ENCODE data around the gene PLD3.

DNA sequence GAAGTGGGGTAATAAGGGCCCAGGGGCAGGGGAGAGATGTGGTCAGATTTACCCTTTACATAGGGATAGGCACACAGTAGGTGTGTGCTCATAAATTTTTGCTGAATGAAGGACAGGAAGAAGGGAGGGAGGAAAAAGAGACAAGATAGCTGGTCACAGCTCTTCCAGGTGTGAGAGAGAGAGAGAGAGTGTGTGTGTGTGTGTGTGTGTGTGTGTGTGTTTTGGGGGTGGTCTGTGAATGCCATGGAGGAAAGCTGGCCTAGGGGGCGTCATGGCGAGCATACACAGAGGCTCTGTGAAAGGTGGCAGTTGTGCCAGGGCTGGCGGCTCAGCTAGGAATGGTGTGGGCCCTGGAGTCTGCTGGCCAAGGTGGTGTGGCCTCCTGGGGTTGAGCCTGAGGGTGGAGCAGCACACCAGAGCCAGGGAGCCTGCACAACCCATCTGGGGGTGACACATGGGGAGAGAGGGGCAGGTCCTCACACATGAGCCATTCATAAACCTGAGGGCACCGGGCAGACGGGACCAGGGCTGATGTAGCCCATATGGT, 70.6 kb downstream of the PLD3 start:
- TF ChIP-seq, protein P1, sequence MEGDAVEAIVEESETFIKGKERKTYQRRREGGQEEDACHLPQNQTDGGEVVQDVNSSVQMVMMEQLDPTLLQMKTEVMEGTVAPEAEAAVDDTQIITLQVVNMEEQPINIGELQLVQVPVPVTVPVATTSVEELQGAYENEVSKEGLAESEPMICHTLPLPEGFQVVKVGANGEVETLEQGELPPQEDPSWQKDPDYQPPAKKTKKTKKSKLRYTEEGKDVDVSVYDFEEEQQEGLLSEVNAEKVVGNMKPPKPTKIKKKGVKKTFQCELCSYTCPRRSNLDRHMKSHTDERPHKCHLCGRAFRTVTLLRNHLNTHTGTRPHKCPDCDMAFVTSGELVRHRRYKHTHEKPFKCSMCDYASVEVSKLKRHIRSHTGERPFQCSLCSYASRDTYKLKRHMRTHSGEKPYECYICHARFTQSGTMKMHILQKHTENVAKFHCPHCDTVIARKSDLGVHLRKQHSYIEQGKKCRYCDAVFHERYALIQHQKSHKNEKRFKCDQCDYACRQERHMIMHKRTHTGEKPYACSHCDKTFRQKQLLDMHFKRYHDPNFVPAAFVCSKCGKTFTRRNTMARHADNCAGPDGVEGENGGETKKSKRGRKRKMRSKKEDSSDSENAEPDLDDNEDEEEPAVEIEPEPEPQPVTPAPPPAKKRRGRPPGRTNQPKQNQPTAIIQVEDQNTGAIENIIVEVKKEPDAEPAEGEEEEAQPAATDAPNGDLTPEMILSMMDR (conservative IDR thresholded peaks at IDR 0.05; ENCODE audit: low read length) = 0 out of 2 replicates have a peak, but pooled peaks have one; percentile 19
- no peak for TF ChIP-seq EZH2phosphoT487 (IDR thresholded peaks at IDR 0.05; ENCODE audit: borderline replicate concordance, low read depth, low read length)
